ENCODE measurements around the gene PHETA1.

Gene PHETA1

DNA sequence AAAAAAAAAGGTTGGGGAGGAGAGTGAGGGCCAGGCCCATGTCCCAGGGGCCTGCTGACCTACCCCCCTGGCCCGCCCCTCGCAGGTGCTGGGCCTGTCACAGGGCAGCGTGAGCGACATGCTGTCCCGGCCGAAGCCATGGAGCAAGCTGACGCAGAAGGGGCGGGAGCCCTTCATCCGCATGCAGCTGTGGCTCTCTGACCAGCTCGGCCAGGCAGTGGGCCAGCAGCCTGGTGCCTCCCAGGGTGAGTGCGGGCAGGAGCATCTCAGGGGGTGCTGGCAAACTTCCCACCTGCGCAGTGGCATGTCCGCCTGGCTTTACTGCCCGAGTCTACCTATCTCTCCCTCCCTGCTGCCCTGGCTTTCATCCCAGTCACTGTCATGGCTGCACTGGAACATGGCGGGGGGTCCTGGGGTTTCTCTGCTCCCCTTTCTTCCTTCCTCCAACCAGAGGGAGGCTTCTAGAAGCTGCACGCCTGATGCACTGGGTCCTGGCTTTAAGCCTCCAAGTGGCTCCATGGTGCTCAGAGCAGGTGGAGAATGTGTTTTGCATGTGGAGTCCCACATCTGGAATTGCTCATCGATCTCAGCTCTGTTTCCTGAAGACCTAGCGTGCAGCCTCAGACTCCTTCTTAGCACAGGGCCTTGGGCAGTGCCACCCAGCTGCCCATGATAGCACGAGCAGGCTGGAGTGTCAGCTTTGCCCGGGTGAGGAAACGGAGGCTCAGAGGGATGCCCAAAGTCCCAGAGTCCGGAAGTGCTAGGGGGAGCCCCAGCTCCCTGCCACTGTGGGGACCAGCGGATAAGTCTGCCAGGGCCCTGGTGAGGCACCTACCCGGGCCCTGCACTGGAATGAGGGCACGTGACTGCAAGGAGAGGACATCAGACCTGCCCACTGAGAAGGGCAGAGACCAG is 46.3 kb downstream of the PHETA1 start:
- TF ChIP-seq, protein P1, sequence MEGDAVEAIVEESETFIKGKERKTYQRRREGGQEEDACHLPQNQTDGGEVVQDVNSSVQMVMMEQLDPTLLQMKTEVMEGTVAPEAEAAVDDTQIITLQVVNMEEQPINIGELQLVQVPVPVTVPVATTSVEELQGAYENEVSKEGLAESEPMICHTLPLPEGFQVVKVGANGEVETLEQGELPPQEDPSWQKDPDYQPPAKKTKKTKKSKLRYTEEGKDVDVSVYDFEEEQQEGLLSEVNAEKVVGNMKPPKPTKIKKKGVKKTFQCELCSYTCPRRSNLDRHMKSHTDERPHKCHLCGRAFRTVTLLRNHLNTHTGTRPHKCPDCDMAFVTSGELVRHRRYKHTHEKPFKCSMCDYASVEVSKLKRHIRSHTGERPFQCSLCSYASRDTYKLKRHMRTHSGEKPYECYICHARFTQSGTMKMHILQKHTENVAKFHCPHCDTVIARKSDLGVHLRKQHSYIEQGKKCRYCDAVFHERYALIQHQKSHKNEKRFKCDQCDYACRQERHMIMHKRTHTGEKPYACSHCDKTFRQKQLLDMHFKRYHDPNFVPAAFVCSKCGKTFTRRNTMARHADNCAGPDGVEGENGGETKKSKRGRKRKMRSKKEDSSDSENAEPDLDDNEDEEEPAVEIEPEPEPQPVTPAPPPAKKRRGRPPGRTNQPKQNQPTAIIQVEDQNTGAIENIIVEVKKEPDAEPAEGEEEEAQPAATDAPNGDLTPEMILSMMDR (IDR thresholded peaks at IDR 0.05; ENCODE audit: insufficient read depth, low read length, missing control alignments), result no peak
- POLR2A ChIA-PET, result no interaction called here
- DNase-seq (ENCODE audit: low read depth, low spot score), result no peak
- H3K4me3 ChIP-seq (ENCODE audit: low read depth, low read length), result no peak overlapping the region
- CTCF ChIA-PET, result interaction anchor here (0.7 to 1.0 kb wide), 2 partner anchors 8 to 24 kb away, joined by 3 read pairs; no protein-coding TSS in a partner anchor

DNA sequence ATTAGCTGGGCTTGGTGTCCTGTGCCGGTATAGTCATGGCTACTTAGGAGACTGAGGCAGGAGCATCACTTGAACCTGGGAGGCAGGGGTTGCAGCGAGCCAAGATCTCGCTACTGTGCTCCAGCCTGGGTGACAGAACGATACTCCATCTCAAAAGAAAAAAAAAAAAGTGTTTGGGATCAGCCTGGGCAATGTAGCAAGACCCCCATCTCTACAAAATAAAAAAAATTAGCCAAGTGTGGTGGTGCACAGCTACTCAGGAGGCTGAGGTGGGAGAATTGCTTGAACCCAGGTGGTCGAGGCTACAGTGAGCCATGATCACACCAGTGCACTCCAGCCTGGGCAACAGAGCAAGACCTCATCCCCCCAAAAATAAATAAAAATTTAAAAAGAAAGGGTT is 47.6 kb downstream of the PHETA1 start:
- H3K4me3 ChIP-seq (ENCODE audit: low read depth, low read length), result no peak overlapping the region
- DNase-seq (ENCODE audit: low read depth, low spot score), result no peak
- CTCF ChIA-PET, result interaction anchor here (1.2 kb wide), 1 partner anchor 23 kb away, joined by 3 read pairs; no protein-coding TSS in a partner anchor
- TF ChIP-seq, protein P1 (IDR thresholded peaks at IDR 0.05; ENCODE audit: insufficient read depth, low read length, missing control alignments), result no peak
- POLR2A ChIA-PET, result no interaction called here

DNA sequence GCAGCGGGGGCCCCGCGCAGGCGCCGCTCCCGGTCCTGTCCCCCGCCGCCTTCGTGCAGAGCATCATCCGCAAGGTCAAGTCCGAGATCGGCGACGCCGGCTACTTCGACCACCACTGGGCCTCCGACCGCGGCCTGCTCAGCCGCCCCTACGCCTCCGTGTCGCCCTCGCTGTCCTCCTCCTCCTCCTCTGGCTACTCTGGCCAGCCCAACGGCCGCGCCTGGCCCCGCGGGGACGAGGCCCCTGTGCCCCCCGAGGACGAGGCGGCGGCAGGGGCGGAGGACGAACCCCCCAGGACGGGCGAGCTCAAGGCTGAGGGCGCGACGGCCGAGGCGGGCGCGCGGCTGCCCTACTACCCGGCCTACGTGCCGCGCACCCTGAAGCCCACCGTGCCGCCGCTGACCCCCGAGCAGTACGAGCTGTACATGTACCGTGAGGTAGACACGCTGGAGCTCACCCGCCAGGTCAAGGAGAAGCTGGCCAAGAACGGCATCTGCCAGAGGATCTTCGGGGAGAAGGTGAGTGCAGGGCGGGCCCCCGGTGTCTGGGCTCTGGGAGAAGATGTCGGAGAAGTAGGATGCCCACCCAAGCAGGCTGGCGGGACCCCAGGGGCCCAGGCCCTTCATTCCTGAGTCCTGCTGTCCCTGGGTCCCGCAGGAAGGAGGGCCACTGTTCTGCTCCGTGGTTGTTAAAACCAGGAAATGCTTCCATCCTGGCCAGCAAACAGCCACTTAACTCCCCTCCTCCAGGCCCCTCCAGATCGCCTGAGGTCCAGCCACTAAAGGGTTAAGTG is 48.4 kb downstream of the PHETA1 start:
- DNase-seq (ENCODE audit: low read depth, low spot score), result no peak
- CTCF ChIA-PET, result no interaction called here
- TF ChIP-seq, protein P1 (IDR thresholded peaks at IDR 0.05; ENCODE audit: insufficient read depth, low read length, missing control alignments), result no peak
- POLR2A ChIA-PET, result no interaction called here
- no peak overlapping the region for H3K4me3 ChIP-seq (ENCODE audit: low read depth, low read length)

DNA sequence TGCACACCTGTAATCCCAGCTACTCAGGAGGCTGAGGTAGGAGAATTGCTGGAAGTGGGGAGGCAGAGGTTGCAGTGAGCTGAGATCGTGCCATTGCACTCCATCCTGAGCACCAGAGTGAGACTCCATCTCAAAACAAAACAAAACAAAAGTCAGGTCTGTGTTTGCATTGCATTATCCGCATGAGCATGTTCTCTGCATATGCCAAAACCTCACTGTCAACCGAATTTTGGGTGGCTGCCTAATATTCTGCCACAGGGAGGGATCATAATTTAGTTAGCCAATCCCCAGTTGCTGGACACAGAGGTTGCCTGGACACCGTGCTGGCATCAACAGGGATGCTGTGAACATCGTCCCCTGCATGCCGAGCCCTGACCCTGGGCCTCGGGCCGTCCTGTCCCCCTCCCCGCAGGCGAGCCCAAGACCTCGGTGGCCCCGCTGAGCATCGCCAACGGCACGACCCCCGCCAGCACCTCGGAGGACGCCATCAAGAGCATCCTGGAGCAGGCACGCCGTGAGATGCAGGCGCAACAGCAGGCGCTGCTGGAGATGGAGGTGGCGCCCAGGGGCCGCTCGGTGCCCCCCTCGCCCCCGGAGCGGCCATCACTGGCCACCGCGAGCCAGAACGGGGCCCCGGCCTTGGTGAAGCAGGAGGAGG is 49.2 kb downstream of the PHETA1 start:
- no peak for DNase-seq (ENCODE audit: low read depth, low spot score)
- TF ChIP-seq, protein P1 (IDR thresholded peaks at IDR 0.05; ENCODE audit: insufficient read depth, low read length, missing control alignments), result no peak
- no peak overlapping the region for H3K4me3 ChIP-seq (ENCODE audit: low read depth, low read length)
- POLR2A ChIA-PET, result no interaction called here
- CTCF ChIA-PET, result no interaction called here

DNA sequence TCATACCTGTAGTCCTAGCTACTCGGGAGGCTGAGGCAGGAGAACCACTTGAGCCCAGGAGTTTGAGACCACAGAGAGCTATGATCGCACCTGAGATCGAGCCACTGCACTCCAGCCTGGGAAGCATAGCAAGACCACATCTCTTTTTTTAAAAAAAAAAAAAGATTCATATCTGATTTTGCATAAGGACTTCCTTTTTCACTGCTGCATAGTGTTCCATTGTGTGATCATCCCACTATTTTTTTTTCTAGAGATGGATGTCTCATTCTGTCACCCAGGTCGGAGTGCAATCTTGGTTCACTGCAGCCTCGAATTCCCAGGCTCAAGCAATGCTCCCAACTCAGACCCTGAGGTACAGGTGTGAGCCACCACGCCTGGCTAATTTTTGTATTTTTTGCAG is 50.4 kb downstream of the PHETA1 start:
- H3K4me3 ChIP-seq (ENCODE audit: low read depth, low read length), result no peak overlapping the region
- ChIA-PET CTCF (interaction anchor here (0.7 to 1.2 kb wide), 2 partner anchors 381 to 423 kb away, joined by 3 read pairs; no protein-coding TSS in a partner anchor), POLR2A (no interaction called here)
- DNase-seq (ENCODE audit: low read depth, low spot score), result no peak
- TF ChIP-seq, protein P1 (IDR thresholded peaks at IDR 0.05; ENCODE audit: insufficient read depth, low read length, missing control alignments), result no peak
